ENCODE measurements around the gene MBD3L4.
"Not testable (repeated sequence)": the region's sequence is repeated elsewhere in the genome, so short reads cannot be mapped to it uniquely, and the experiment has no call there.

- not testable (repeated sequence) for TF ChIP-seq POLR2A, CTCF (IDR thresholded peaks at IDR 0.05)
Measured at GRCh38 chr19:7058576-7058975, 18.6 kb upstream of the MBD3L4 start, which contains the start of gene MBD3L3.

Measured in right lobe of liver (tissue), 4 donors.